ENCODE results near the gene AFAP1L2.

The AFAP1L2 gene

DNA sequence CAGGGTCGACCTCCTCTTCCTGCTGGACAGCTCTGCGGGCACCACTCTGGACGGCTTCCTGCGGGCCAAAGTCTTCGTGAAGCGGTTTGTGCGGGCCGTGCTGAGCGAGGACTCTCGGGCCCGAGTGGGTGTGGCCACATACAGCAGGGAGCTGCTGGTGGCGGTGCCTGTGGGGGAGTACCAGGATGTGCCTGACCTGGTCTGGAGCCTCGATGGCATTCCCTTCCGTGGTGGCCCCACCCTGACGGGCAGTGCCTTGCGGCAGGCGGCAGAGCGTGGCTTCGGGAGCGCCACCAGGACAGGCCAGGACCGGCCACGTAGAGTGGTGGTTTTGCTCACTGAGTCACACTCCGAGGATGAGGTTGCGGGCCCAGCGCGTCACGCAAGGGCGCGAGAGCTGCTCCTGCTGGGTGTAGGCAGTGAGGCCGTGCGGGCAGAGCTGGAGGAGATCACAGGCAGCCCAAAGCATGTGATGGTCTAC lies 118.3 kb downstream of the AFAP1L2 start:
- no peak for DNase-seq

DNA sequence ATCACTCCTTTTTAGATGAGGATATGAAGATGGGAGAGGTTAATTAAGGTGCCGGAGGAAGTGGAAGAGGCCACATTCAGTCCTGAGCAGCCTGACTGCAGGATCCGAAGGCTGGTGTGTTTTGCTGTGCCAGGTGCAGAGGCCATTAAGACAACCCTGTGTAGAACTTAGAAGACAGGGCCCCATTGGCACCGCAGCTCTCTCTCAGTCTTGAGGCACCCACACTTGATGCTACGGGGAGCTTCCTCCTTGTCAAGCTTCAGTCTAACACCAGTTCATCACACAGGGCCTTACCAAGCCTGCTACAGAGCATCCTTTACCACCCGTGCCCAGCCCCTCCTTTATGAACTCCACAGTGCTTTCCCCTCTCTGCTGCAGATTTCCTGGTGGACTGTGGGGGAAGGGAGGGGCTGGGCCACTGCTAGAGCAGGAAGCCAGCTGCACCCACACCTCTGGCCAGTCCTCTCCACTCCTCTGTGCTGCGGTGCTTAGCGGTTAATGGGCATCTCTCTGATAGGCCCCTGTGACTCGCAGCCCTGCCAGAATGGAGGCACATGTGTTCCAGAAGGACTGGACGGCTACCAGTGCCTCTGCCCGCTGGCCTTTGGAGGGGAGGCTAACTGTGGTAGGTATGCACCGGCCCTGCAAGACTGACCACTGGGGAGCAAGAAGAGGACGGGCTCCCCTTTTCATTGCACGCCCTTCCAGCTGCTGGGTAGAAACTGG lies 119.8 kb downstream of the AFAP1L2 start:
- no peak for DNase-seq

DNA sequence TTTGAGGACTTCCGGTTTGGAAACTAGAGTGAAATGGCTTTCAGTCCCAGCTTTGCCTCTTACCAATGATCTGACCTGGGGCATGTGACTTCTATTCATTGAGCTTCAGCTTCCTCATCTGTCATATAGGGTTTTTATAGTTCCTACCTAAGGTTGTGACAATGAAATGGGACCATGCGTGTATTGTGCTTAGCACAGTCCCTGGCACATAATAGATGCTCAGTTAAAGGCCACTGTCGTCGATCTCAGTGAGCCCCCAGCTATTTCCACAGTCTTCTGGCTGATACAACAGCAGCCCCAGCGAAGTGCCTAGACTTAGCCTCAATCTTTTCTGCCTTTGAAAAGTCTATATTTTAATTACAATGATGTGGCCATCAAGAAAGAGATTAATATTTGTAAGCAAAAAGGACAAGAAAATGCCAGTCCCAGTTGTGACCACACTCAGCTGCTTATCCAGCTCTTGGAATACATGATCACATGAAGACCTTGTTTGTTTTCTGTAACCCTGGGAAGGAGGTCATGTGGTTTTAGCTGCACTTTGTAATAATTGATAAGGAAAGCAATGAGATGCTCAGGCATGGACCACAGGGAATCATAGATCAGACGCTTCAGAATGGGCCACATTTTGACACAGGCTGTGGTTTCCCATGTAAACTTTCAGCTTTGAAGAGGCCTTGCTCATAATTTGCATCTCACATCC lies 120.6 kb downstream of the AFAP1L2 start:
- DNase-seq, result no peak

DNA sequence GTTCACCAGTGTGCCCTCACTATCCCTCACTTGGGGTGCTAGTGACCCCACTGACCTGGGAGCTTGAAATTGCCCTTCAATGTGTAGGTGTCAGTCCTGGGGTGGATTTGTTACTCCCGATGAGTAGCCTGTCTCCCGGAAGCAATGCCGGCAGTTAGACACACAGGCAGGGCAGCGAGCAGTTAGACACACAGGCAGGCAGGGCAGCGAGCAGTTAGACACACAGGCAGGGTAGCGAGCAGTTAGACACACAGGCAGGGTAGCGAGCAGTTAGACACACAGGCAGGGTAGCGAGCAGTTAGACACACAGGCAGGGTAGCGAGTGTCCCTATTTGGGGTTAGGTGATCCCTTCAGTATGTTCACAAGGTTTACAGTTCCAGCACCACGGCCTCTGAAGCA lies 121.2 kb downstream of the AFAP1L2 start:
- DNase-seq, result no peak

DNA sequence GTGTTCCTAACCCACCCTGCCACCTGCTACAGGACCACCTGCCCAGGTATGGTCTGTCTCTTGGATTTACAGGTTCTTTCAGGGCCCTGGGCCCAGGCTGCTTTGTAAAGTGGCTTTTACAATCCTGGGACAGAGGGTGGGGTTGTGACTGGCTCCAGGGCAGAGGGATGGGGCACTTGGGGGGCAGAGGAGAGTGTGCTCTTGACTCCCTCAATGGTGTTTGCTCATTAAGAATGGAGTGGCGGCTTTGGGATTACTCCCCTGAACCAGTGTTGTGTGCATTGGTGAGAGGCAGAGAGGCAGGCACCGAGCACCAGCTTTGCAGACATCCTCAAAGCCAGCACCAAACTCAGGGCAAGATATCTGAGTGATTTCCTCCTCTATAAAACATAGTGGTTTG lies 121.8 kb downstream of the AFAP1L2 start:
- DNase-seq, result no peak

DNA sequence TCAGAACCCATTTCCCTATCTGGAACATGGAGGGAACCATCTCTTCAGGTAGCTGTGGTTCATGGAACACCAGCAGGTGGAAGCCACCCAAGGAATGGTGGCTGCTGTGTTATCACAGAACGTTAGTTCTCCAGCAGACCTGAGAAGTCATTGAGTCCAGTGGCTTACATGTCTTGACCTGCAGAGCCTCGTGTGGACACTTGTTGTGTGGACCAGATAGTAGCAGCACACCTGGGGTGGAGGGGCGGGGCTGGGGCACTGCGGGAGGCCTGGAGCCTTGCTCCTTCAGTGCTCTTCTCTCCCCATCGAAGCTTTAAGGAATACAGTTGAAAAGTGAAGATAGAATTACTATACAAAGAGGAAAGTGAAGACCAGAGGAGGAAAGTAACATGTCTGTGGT lies 122.8 kb downstream of the AFAP1L2 start:
- no peak for DNase-seq

DNA sequence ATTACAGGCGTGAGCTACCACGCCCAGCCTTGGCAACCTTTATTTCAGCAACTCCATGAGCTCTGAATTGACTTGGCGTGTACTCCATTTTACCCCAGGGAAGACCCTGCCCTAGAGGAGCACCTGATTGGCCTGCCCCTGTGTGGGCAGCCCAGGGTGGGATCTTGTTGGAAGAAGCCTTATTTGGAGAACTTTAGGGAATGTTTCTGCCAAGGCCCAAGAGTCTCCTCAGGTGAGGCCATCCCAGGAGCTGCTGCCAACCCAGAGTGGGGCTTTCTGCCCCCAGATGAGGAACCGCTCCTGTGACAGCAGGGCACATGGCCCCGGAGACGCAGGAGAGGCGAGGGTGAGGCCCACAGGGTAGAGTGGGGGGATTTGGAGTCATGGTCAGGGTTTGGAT lies 123.3 kb downstream of the AFAP1L2 start:
- no peak for DNase-seq

DNA sequence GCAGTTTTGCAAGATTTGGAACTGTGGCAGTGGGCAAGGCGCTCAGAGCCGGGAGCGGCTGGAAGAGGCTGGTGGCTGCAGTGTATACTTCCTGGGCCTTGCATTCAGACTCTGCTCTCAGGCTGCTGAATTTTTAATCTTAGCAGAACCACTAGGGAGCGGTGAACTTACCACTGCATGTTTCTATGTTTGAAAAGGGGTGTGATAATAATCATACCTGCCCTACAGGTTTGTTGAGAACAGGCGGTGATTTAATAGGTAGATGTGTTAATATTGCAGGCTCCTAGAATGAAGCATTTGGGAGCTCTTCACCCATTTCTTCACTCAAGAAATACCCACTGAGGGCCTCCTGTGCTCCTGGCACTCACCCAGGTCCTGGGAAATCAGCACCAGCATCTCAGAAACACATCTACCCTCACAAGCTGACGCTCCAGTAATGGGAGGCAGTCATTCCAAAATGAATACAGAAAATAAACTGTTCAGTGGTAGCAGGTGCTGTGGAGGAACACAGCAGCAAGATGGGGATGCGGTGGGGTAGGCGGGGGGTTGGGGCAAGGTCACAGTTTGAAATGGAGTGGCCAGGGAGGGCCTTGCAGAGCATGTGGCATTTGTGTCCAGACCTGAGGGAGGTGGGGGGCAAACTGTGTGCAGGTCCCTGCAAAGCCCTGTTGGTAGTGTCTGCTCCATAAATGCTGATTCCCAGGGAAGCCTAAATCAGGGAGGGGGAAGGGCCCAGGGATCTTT lies 124.2 kb downstream of the AFAP1L2 start:
- DNase-seq, result no peak

DNA sequence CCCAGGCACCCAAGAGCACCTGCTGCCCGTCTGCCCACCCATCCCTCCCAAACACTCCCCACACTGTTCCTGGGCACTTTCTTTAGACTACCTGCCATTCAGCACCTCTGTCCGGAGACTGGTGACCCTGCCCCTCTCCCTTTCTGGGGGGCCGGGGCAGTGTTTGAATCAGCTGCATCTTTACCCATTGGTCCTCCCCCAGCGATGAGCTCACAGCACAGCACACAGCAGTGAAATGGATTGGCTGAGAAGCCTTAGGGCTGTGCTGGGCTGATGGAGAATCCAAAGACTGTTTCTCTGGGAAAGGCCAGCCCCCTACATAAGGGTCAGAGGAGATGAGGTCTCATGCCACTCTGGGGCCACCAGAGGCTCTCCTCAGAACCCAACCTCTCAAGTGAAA lies 125.0 kb downstream of the AFAP1L2 start:
- no peak for DNase-seq

DNA sequence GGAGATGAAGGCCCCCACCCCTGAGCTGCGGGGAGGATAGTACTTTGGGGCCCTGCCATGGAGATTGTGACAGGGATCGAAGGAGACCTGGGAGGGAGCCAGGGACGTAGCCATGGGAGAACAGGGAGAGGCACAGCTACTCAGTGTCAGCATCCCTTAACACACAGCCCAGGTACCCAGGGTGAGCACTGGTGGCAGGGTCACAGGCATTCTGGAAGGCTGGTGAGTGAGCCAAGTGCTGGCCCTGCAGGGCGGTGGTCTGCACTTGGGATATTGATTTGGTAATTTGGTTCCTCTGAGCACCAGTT lies 125.5 kb downstream of the AFAP1L2 start:
- no peak for DNase-seq

DNA sequence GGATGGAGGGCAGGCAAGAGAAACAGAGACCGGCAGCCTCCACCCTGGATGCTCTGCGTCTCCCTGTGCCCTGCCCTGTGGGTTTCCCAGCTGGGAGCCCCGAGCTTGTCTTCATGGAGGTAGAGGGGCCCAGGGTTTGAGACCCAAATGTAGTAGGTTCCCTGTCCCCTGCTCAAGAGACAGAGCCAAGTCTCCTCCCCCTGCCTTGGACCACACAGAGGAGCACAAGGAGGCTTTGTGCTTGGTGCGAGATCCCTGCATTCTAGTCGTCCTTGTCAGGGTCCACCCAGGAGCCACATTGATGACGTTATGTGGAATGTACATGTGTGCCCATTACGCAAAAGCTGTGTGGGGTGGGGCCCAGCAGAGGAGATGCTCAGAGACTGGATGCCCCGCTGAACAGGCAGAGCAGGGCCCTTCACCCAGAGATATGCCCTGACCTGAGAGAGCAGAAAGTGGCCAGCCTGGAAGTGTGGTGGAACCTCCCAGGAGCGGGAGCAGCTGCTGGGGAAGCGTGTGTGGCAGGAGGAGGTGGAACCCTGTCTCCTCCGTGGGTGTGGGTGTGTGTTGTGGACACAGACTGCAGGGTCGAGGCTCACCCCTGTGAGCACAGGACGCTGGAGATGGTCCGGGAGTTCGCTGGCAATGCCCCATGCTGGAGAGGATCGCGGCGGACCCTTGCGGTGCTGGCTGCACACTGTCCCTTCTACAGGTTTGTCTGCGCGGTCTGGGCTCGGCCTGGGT lies 126.0 kb downstream of the AFAP1L2 start:
- DNase-seq, result no peak

DNA sequence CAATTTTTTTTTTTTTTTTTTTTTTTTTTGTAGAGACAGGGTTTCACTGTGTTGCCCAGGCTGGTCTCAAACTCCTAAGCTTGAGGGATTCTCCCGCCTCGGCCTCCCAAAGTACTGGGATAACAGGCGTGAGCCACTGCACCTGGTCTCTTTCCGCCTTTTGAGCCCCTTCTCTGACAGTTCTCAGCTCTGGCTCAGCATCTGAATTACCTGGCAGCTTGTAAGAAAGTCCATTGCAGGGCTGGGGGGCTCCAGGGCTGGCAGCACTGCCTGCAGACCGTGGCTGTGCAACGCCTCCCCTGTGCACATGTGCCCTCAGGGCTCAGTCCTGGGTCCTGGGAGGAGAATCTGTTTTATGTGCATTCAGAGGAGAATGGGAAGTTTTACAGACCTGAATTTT lies 127.6 kb downstream of the AFAP1L2 start:
- DNase-seq, result no peak

DNA sequence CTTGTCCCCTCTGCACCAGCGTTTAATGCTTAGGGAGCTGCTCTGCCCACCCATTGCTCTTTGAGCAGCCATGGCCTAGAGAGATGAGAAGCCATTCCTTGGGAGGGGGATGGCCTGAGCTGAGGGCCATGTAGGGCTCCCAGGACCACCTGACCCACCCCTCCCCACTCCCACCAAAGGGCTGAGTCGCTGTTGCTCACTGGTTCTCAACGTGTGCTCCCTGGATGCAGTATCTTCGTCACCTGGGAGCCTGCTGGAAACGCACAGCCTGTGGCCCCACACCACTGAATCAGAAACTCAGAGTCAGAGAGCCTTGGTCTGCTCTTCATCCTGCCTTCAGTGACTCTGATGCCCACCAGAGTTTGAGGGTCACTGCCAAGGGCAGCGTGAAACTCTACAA lies 128.2 kb downstream of the AFAP1L2 start:
- no peak for DNase-seq

DNA sequence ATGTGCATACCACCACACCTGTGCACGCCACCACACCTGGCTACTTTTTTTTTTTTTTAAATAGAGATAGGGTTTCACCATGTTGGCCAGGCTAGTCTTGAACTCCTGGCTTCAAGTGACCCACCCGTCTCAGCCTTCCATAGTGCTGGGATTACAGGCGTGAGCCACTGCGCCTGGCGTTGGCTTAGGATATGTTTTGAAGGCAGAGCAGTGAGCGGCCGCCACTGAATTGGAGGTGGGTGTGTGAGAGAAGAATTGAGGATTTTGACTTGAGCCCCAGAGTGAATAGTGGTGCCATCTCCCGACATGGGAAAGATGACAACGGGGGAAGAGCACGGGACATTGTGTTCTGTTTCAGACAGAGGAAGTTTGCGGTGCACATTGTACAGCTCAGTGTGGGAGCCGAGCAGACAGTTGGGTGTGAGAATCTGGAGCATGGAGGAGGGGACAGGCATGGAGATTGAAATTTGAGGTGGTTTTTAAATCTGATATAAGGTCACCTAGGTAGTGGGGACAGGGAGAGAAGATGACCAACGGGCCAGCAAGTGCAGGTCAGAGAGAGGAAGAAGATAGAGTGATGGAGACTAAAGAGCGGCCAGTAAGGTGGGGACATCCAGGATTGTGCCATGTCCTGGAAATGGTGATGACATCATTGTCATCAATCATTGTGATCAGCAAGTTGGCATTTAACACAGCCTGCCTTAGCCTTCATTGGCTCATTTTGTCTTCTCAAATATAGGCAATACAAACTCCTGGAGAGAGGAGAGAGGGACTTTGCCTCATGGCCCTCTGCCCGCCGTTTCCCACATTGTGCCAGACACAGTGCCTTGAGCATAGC lies 129.5 kb downstream of the AFAP1L2 start:
- no peak for DNase-seq

DNA sequence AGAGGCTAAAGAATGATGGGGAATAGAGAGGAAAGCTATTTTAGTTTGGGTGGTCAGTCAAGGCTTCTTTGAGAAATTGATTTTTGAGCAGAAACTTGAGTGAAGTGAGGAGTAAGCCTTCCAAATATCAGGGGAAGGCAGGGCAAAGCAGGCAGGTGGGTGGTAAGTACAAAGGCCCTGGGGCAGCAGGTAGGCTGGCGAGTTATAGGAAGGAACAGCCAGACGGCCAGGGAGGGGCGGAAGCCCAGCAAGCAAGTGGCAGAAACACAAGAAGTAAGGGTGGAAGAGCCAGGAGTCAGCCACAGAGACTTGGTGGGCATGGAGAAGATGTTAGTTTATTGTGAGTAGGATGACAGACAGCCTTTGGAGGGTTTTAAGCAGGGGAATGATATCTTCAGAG lies 130.4 kb downstream of the AFAP1L2 start:
- no peak for DNase-seq

DNA sequence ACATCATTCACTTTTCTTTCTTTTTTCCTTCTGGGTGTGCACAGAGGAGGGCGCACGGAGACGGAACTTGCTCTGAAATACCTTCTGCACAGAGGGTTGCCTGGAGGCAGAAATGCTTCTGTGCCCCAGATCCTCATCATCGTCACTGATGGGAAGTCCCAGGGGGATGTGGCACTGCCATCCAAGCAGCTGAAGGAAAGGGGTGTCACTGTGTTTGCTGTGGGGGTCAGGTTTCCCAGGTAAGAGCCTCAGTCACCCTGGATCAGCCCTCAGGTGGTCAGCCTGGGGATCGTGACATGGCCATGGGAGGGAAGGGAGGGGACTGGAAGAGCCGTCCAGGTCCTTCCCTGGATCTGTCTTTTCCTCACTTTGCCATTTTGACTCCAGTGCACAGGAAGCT lies 131.6 kb downstream of the AFAP1L2 start:
- DNase-seq, result no peak

DNA sequence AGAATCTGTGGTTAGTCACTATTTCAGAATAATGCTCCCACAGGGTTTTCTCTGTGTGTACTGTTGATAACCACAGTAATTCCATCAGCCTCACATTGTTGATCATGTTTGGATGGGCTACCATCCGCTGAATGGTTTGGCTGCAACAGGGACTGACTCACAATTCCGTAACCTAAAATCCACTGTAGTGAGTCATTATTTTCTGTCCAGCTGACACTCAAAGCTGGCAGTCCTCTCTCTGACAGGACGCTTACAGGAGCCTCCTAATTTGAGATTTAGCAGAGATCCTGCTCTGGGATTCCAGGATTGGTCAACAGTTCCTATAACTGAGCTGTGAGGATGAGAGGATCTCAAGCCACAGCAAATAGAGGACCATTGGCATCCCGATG lies 132.5 kb downstream of the AFAP1L2 start:
- no peak for DNase-seq

DNA sequence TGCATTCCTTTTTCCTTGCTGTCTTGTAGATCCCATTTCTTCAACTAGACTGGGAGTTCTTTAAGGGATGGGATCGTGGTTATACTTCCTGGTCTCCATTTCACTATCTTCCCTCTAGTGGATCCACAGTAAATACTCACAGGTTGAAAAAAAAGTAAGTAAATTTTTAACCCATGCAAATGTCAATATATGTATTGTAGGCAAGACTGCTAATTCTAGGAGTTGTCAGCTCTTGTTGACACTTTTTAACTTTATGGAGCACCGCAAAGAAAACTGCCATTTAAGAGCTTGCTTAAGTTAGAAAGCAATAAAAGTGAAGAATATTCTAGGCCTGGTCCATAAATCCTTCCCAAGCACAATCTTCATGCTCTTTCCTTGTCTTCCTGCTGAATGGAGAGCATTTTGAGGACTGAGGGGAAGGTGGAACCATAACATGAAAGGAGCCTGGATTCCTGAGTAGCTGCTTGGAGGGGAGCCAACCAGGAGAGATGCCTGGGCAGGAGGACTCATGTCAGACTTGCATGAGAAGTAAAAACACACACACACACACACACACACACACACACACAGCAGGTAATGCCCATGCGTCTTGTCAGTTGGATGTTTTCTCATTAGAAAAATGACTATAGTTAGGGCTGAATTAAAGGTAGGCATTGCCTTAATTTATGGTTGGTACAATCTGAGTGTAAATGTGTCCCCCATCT lies 133.1 kb downstream of the AFAP1L2 start:
- no peak for DNase-seq

DNA sequence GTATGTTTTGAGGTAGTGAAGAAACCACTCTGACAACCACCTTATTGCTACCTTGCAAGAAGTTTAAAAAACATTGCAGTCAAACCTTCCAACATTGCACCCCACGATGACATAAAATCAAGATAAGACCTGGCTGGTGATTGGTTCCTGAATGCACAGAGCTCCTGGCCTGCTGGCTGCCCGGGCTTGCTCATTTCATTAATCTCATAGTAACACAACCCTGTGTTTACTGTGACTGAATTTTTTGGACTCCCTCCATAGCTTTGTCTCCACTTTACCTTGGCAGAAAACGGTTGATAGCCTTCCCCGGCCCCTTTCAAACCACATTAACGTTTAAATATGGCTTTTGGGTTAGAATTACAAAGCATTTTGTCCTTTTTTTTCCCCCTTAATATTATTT lies 137.8 kb downstream of the AFAP1L2 start:
- DNase-seq, result peak; percentile 2

DNA sequence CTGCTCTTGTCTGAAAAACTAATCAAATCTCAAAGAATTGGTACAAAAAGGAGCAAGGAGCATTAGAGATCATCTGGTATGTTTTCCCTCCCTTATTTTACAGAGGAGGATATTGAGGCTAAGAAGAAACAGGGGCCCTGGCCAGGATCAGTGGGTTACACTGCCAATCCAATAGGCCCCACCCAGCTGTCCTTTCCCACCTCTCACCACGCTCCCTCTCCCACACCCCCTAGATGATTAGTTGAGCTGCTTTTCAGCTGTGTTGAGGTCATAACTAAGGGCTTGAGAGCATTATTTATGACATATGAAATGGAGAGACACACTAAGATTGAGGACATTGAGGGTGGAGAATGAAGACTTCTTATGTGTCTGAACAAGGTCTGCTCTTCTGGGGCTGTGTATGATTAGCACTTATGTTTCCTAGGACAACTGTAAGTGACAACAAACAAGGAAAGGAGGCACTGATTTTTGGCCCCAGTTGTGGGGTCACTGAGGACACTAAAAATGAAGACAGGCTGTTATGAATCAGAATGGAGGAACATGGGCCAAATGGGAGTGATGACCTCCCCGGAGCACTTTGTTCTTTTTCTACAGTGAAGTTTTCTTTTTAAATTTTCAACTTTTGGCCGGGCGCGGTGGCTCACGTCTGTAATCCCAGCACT lies 138.8 kb downstream of the AFAP1L2 start:
- DNase-seq, result no peak

DNA sequence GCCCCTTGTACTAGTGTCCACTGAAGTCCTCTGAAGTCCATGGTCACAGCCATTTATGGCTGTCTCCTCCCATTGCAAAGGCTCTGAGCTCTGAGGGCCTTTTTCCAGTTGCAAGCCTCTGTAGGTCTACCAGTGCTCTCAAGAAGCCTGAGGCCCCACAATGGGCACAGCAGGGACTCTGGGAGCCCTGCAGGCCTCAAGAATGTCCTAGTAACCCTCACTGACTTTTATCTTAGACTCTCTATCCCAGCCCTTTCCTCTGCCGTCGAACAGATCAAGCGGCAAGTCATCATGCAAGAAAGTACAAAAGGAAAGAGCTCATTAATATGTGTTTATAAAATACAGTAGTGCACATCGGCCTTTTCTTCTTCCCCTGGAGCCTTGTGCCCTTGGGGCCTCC lies 141.8 kb downstream of the AFAP1L2 start:
- DNase-seq, result no peak

All from NCI-H2107 (cell line).